Measurements from ENCODE around the gene C19orf44.
"Not testable (repeated sequence)": the region's sequence is repeated elsewhere in the genome, so short reads cannot be mapped to it uniquely, and the experiment has no call there.

C19orf44 gene

GRCh38 chr19:16466802-16467427 lies 29.3 kb upstream of the C19orf44 start:
- in situ Hi-C loops (cut with MboI; ENCODE audit: low sequenced_read_pairs): not testable (repeated sequence)

DNA sequence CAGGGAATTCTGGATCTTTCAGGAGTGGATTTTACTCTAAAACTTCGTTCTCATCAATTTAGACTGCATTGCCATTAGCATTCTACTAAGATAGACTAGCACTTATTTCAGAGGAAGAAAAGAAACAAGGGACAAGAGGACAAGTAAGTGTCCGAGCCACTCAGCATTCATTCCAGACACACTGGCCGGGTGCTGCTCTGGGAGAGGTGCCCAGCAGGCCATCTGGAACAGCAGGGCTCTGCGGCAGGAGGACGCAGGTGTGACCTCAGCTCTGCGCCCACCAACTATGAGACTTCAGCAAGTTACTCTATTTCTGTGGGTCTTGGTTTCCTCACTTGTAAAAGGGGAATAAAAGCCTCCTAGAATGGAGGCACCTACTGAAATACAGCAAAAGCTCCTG lies 28.6 kb upstream of the C19orf44 start:
- in situ Hi-C loops (cut with MboI; ENCODE audit: low sequenced_read_pairs): no loop called here

DNA sequence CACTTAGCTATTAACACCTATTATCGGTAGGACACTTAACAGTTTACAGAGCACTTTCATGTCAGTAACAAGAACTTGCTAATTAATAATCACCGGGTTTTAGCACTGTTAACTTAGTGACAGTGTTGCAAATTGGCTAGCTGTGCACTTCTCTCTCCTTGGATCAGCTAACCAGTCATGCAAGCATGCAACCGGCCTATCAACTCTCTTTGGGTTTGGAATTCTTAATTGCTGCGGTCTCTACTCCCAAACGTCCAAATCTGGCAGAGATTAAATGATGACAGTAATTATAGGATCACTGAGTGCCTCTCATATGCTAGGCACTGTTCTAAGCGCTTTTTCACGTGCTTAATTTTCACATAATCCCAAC lies 25.7 kb upstream of the C19orf44 start:
- in situ Hi-C loops (cut with MboI; ENCODE audit: low sequenced_read_pairs): no loop called here

GRCh38 chr19:16470911-16471811 lies 25.0 kb upstream of the C19orf44 start:
- in situ Hi-C loops (cut with MboI; ENCODE audit: low sequenced_read_pairs): no loop called here

- in situ Hi-C loops (cut with MboI; ENCODE audit: low sequenced_read_pairs): not testable (repeated sequence)
These were observed 23.7 kb upstream of the C19orf44 start for GRCh38 chr19:16472559-16472899.

DNA sequence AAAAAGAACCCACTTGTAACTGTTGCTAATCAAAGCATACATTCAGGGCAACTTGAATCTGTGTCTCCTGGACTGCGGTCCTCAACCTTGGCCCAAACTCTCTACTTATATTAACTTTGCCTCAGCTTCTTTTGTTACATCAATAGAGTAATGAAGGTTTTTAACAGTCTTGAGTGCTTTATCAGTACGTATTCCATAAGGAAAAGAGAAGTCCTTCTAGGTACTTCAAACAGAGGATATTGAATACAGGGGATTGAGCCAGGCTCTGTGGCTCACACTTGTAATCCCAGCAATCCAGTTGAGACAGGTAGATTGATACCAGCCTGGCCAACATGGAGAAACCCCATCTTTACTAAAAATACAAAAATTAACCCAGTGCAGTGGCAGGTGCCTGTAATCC lies 23.2 kb upstream of the C19orf44 start:
- in situ Hi-C loops (cut with MboI; ENCODE audit: low sequenced_read_pairs): no loop called here

DNA sequence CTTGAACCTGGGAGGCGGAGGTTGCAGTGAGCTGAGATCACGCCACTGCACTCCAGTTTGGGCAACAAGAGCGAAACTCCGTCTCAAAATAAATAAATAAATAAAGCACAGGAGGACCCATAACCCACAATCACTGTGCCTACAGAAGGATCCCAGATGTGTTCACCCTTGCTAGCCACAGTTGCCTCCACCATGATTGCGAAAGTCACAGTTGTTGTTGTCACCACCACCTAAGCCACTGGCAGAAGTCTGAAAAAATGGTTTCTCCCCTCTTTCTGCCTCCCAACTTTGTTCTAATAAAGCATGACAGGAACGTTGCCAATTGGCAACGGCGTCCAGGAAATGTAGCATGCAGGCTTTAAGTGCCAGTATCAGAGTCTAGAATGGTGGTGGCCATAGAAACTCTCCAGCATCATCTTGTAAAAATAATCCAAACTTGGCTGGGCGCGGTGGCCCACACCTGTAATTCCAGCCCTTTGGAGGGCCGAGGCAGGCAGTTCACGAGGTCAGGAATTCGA lies 22.3 kb upstream of the C19orf44 start:
- in situ Hi-C loops (cut with MboI; ENCODE audit: low sequenced_read_pairs): no loop called here

DNA sequence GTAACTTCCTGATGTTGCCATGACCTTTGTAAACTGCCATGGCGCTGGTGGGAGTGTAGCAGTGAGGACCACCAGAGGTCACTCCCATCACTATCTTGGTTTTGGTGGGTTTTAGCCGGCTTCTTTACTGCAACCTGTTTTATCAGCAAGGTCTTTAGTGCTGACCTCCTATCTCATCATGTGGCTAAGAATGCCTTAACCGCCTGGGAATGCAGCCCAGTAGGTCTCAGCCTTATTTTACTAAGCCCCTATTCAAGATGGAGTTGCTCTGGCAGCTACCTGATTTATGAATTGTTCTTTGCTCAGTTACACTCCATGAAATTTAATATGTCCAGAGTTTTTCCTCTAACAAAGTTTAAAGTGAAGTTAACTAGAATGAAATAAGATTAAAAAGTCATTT lies 19.8 kb upstream of the C19orf44 start:
- in situ Hi-C loops (cut with MboI; ENCODE audit: low sequenced_read_pairs): no loop called here

DNA sequence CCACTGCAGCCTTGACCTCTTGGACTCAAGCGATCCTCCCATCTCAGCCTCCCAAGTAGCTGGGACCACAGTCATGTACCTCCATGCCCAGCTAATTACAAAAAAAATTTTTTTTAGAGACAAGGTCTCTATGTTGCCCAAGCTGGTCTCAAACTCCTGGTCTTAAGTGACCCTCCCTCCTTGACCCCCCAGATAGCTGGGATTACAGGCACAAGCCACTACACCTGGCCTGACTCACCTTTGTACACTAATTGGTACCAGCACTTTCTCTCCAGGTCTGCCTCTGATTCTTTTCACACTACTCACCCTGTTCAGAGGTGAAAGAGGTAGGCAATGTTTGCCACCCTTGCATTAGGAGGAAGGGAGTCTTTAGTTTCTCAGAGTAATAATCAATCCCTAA lies 18.9 kb upstream of the C19orf44 start:
- in situ Hi-C loops (cut with MboI; ENCODE audit: low sequenced_read_pairs): no loop called here

DNA sequence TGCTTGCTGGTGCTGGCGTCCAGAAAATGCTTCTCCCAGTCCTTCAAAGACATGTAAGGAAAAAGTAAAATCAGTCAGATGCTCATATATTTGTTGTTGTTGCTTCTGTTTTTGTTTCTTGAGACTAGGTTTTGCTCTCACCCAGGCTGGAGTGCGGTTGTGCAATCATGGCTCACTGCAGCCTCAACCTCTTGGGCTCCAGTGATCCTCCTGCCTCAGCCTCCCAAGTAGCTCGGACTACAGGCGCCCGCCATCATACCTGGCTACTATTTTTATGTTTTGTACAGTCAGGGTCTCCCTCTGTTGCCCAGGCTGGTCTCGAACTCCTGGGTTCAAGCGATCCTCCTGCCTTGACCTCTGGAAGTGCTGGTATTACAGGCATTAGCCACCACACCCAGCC lies 13.4 kb upstream of the C19orf44 start:
- in situ Hi-C loops (cut with MboI; ENCODE audit: low sequenced_read_pairs): no loop called here

- in situ Hi-C loops (cut with MboI; ENCODE audit: low sequenced_read_pairs): not testable (repeated sequence)
These were observed 9.7 kb upstream of the C19orf44 start for GRCh38 chr19:16486476-16486875.

GRCh38 chr19:16496613-16496983 lies 404 bp downstream of the C19orf44 start:
- in situ Hi-C loops (cut with MboI; ENCODE audit: low sequenced_read_pairs): no loop called here

GRCh38 chr19:16497042-16497441 lies 848 bp downstream of the C19orf44 start:
- in situ Hi-C loops (cut with MboI; ENCODE audit: low sequenced_read_pairs): no loop called here

GRCh38 chr19:16497837-16498236 lies 1.6 kb downstream of the C19orf44 start:
- in situ Hi-C loops (cut with MboI; ENCODE audit: low sequenced_read_pairs): no loop called here

DNA sequence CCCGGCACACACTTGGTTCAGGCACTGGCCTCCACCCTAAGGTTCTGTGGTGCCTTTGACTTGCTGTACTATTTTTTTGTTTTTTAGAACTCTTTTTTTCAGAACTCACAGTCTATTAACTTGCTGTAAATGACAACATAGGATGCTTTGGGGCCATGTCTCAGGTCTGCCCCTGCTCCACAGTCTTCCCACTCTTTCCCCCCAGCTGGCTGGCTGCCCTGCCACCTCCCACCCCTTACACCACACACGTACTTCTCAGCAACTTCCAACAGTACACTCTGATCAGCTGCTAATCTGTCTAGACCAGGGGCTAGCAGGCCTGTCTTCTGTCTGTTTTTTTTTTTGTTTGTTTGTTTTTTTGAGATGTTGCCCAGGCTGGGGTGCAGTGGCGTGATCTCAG lies 8.1 kb downstream of the C19orf44 start:
- in situ Hi-C loops (cut with MboI; ENCODE audit: low sequenced_read_pairs): no loop called here

DNA sequence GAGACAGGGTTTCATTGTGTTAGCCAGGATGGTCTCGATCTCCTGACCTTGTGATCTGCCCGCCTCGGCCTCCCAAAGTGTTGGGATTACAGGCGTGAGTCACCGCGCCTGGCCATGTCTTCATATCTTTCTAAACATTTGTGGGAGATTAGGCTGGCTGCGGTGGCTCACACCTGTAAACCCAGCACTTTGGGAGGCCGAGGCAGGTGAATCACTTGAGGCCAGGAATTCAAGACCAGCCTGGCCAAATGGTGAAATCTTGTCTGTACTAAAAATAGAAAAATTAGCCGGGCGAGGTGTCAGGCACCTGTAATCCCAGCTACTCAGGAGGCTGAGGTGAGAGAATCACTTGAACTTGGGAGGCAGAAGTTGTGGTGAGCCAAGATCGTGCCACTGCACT lies 10.0 kb downstream of the C19orf44 start:
- in situ Hi-C loops (cut with MboI; ENCODE audit: low sequenced_read_pairs): not testable (repeated sequence)

DNA sequence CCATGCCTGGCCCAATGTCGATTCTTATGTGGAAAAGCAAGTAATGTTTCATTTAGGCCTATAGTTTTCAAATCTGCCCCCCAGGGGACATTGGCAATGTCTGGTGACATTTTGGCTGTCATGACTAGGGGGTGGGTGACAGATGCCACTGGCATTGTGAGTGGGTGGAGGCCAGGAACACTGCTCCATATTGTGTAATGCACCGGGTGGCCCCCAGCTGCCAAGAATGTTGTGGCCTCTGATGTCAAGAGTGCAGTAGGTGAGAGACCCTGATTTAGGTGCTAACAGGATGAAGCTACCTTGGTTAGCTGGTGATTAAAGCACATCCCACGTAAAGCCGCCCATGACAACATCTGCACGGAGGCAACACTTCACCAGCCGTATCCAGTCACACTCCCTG lies 10.8 kb downstream of the C19orf44 start:
- in situ Hi-C loops (cut with MboI; ENCODE audit: low sequenced_read_pairs): no loop called here

DNA sequence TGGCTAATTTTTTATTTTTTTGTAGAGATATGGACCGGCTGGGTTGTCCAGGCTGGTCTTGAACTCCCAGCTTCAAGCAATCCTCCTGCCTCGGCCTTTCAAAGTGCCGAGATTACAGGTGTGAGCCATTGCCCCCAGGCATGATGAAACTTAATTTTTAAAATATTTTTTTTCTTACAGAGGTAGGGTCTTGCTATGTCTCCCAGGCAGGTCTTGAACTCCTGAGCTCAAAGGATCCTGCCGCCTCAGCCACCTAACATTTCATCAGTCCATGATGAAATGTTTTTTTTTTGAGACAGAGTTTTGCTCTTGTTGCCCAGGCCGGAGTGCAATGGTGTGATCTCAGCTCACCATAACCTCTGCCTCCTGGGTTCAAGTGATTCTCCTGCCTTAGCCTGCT lies 12.4 kb downstream of the C19orf44 start:
- in situ Hi-C loops (cut with MboI; ENCODE audit: low sequenced_read_pairs): no loop called here

GRCh38 chr19:16509141-16510061 lies 13.2 kb downstream of the C19orf44 start:
- in situ Hi-C loops (cut with MboI; ENCODE audit: low sequenced_read_pairs): no loop called here

DNA sequence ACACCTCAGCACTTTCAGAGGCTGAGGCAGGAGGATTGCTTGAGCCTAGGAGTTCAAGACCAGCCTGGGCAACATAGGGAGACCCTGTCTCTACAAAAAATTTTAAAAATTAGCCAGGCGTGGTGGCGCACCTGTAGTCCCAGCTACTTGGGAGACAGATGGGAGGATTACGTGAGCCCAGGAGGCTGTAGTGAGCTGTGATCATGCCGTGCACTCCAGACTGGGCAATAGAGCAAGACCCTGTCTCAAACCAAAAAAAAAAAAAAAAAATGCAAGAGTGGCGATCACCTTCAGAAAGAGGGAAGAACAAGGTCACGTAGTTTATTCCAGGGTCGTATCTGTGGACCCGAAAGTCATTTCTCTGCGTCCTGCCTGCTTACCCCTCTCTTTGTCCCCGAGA lies 16.4 kb downstream of the C19orf44 start:
- in situ Hi-C loops (cut with MboI; ENCODE audit: low sequenced_read_pairs): not testable (repeated sequence)

GRCh38 chr19:16514383-16515019 lies 18.3 kb downstream of the C19orf44 start:
- in situ Hi-C loops (cut with MboI; ENCODE audit: low sequenced_read_pairs): no loop called here
